AG10803 (cell line): ENCODE data around the gene SPEM1.
A peak's percentile ranks its signal among the peaks of the same experiment; 100 is the strongest.

Source experiments
- DNase-seq: peaks from one replicate; pipeline ENCODE4 v3.0.0; 2010; ENCODE audit warnings: low read depth
- H3K4me3 ChIP-seq: 2 replicates; pipeline ENCODE4 v1.5.1; 2011; ENCODE audit warnings: mild to moderate bottlenecking, low read length, control low read depth
- CTCF ChIP-seq: conservative IDR thresholded peaks from 2 replicates; pipeline ENCODE4 v1.5.1; 2011; ENCODE audit warnings: mild to moderate bottlenecking, low read length, control low read depth, inconsistent platforms

SPEM1 gene

GRCh38 chr17:7428557-7428956, 8.4 kb downstream of the SPEM1 start, which contains the start of gene SPEM3:
Gene SPEM3 (plus strand): TSS chr17:7428857. CDS start chr17:7428903, 46 bp downstream.
- no peak within 1 kb of the TSS for H3K4me3 ChIP-seq
- TF ChIP-seq CTCF, result no peak
- no peak for DNase-seq

- no peak for DNase-seq
- H3K4me3 ChIP-seq, result no peak overlapping the region
- TF ChIP-seq CTCF, result no peak
These were observed 9.6 kb downstream of the SPEM1 start for GRCh38 chr17:7429722-7430121.

- DNase-seq, result peak; percentile 48
- no peak overlapping the region for H3K4me3 ChIP-seq
- TF ChIP-seq CTCF, result no peak
These were observed 11.1 kb downstream of the SPEM1 start for GRCh38 chr17:7431231-7431630.

- DNase-seq, result no peak
- no peak overlapping the region for H3K4me3 ChIP-seq
- no peak for TF ChIP-seq CTCF
These were observed 12.2 kb downstream of the SPEM1 start for GRCh38 chr17:7432296-7432695.

GRCh38 chr17:7435676-7436555, 15.8 kb downstream of the SPEM1 start:
- TF ChIP-seq CTCF, result no peak; the same call in 1 of the 2 replicates
- no peak for DNase-seq
- H3K4me3 ChIP-seq, result peak overlapping the region; percentile 45

GRCh38 chr17:7436556-7437368, 16.6 kb downstream of the SPEM1 start:
- peak; percentile 39 for TF ChIP-seq CTCF
- DNase-seq, result peak; percentile 67
- peak overlapping the region; percentile 44 for H3K4me3 ChIP-seq
